ENCODE measurements around the gene SERINC3. TPM values are rescaled to one million over a fixed set of nuclear protein-coding genes. Genes with fewer than 3 reads are reported as not detected.

SERINC3 gene
- polyA plus RNA-seq, 5 donors: 61.6 to 83.5 (median 73.0) TPM

DNA sequence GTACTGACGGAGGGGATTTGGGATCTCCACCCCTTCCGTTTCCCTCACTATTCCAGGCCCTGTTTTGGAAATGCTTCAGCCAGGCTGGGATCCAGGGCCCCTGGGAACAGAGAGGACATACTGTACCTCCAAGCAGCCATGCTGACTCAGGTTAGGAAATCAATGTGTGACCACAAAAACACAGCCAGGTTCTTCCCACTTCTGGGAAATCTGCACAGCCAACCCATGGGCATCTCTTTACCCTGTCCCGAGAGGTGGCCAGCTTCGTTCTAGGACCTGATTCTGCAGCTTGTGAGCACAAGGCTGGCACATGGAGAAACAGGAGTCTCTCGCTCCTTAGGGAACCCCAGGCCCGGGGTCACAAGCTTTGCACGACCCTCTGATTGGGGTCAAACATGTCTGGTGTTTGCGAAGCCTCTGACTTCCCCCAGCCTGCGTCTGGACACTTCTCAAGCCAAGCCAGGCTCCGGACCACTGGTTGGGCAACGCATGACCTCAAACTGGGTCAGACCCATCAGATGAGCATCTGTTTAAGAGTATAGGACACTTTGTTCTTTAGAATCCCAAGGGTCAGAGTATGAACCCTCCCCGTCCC, 54.5 kb downstream of the SERINC3 start:
- DNase-seq: no peak

DNA sequence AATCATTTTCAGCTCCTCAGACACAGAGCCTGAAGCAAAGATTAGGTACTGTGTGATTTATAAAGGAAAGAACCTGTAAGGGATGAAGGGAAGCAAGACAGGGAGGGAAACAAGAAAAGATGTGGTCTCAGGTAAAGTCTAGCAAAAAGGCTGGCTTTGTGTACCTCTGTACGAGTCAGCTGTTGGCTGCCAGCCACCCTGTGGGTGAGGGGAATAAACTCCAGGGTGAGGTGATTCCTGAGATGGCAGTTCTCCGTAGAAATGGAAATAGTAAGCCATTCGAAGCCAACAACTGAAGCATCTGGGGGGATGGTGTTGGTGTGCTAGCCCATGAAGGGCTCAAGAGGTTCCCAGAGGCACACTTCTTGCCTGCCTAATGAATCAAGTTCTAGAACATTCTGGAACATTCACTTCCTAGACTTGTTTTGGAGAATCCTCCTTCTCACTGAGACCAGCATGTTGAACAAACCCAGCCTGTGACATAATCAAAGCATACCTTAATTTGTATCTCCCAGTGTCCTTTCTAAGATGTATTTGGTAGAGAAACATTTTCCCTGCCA, 56.8 kb downstream of the SERINC3 start:
- DNase-seq: no peak

DNA sequence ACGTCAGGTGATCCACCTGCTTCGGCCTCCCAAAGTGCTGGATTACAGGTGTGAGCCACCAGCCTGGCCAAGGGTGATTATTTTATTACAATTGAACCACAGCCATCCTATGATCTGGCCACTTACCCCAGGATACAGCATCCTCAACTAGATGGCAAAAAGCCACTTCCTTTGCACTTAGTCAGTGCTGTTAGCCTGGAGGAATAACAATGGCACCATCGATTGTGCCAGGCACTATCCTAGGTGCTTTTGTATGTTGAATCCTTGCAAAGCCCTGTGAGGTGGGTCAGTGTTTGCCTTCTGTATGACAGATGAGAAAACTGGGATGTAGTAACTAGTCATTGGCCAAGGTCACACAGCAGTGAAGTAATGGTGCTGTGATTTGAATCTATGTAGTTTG, 57.4 kb downstream of the SERINC3 start:
- DNase-seq: no peak

DNA sequence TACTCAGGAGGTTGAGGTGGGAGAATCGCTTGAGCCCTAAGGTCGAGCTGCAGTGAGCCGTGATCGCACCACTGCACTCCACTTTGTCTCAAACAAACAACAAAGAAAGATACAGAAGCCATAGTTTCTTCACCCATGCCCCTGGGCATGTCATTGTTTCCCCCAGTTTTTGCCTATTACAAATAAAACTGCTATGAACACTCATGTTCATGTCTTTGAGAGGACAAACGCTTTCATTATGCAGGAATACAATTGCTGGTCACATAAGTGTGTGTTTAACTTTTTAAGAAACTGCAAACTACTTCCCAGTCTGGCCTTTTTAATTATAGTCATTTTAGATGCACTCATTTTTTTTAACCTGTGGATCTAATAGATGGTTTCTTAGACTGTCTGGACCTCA, 58.4 kb downstream of the SERINC3 start:
- no peak for DNase-seq

DNA sequence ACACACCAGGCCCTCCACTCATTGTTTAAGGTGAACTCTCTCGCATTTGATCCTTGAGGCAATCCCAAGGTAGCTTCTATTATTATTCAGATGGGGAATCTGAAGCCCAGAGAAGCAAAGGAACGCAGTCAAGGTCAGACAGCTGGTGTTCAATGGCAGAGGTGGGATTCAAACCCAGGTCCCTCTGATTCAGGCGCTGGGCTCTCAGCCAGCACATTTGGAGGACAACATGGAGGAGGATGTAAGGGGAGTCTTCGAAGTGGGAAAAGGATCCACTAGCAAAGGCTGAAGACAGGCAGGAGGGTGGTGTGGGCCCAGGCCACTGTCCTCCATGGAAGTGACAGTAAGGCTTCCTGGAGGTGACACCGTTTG, 60.1 kb downstream of the SERINC3 start:
- DNase-seq: no peak

DNA sequence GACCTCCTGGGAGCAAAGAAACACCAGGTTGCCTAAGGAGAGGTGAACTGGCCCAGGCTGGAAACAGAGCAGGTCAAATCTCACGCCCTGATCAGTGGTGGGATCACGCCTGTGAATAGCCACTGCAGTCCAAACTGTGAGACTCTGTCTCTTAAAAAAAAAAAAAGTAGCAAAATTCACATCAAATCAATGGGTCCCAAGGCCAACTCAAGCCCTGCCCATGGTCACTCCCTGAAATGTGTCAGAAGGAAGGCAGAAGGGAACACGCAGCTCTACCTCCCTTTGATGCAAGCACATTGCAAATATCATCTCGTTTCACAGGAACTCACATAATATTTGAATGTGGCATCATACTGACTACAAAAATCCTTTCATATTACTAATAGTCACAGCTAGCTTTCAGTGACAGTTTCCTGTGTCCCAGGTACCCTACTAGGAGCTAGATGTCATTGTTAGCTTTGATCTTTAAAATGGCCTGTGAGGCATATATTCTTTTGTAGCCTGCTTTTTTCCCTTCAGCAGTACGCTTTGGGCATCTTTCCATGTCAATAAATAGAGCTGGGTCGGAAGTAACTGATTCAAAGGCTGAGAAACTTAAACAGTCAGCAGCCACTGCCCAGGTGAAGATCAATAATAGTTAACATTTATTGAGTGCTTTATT, 60.6 kb downstream of the SERINC3 start:
- no peak for DNase-seq

DNA sequence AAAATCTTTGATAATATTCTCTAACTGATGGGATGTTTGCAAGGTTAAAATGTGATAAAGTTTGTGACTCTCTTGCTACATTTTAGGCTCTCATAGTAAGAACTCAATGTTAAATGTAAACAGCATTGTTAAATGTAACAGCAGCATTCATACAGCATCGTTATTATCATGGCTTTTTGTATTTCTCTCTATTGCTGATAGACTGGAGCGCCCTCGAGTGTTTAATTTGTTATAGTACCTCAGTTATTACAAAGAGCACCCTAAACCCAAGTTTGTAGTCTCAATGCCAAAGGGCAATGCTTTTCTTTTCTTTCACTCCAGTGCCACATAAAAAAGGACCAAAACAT, 61.1 kb downstream of the SERINC3 start:
- no peak for DNase-seq

DNA sequence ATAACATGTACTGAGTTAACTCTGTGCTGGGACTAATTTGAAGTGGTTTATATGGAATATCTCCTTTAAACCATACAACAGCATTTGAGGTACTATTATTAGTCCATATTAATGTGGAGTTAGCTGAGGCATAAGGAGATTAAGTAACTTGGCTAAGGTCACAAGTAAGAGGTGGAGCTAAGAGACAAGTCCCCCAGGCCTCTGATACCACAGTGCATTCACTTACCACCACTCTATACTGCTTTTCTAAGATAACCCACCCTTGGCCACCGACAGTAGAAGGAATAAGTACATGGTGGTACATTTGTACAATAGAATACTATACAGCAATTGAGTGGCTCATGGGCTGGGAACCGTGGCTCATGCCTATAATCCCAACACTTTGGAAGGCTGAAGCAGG, 62.6 kb downstream of the SERINC3 start:
- no peak for DNase-seq

DNA sequence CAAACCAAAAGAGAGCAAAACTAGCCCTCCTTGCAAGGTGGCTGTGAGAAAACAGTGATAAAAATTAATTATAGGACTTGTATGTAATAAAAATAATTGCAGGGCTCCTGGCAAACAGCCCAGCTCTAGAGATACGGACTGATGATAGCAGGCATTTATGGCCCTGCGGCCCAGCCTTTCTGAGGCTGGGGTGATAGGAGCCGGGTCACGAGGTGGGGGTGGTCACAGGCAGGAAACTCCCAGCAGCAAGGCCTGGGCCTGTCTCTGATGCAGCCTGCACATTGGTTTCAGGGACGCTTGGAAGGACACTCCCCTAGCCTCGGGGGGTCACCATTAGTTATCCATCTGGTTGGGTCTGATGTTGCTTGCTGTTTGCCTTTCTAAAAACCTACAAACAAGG, 64.9 kb downstream of the SERINC3 start:
- no peak for DNase-seq

DNA sequence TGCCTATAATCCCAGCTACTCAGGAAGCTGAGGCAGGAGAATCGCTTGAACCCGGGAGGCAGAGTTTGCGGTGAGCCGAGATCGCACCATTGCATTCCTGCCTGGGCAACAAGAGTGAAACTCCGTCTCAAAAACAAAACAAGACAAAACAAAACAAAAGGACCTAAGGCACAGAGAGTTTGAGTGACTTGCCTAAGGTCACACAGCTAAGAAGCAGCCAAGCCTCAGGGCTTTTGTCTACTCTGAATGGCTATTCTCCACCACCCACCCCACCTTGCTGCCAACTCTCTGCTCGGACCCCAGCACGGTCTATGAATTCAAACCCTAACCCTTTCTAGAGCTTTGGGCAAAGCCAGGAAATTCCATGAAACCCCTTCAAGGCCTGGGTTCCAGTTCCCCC, 65.3 kb downstream of the SERINC3 start:
- no peak for DNase-seq

DNA sequence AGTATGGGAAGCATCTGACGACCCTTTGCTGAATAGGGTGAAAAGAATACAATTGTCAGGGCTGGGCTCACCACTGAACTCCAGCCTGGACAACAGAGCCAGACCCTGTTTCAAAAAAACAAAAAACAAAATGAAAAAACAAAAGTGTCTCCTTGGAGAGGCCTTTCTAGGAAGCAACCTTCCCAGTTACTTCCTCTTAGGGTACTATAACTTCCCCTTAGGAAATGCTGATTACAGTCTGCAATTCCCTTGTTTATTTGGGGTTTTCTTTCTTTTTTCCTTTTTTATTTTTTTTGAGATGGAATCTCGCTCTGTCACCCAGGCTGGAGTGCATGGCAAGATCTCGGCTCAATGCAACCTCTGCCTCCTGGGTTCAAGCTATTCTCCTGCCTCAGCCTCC, 66.7 kb downstream of the SERINC3 start:
- no peak for DNase-seq

DNA sequence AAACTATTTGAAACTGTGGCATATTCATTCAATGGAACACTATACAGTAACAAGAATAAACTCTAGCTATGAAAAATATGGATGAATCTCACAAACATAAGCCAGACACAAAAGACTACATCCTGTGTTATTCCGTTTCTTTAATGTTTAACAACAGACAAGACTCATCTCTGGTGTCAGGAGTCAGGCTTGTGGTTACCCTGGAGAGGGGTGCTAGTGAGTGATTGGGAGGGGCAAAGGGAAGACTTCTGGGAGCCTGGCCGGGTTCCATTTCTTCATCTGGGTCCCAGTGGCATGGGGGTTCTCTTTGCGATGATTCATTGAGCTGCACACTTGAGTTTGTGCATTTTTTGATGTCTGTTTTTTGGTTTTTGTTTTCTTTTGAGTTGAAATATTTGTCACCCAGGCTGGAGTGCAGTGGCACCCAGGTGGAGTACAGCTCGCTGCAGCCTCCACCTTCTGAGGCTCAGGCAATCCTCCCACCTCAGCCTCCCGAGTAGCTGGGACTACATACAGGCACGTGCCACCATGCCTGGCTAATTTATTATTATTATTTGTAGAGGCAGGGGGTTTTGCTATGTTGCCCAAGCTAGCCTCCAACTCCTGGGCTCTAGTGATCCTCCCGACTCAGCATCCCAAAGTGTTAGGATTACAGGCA, 67.4 kb downstream of the SERINC3 start:
- DNase-seq: no peak

DNA sequence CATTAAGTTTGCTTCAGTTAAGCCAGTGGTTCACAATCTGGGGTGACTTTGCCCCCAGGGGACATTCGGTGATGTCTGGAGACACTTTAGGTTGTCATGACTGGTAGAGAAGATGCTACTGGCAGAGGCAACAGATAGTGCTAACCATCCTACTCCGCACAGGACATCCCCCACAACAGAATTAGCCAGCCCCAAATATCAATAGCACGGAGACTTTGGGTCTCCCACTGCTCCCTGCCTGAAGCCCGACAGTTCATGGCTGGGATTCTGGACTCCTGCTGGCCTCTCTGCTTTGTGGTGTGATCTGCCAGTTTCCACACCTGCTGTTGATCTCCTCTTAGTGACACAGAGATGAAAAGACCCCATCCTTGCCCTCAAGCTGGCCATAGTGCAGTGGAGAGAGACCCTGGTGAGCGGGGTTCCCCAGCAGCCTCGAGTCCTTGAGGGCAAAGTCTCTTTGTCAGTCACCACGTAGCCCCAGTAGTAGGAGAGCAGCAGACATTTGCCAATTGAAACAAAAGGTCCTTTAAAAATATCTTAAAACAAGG, 70.9 kb downstream of the SERINC3 start:
- DNase-seq: no peak

DNA sequence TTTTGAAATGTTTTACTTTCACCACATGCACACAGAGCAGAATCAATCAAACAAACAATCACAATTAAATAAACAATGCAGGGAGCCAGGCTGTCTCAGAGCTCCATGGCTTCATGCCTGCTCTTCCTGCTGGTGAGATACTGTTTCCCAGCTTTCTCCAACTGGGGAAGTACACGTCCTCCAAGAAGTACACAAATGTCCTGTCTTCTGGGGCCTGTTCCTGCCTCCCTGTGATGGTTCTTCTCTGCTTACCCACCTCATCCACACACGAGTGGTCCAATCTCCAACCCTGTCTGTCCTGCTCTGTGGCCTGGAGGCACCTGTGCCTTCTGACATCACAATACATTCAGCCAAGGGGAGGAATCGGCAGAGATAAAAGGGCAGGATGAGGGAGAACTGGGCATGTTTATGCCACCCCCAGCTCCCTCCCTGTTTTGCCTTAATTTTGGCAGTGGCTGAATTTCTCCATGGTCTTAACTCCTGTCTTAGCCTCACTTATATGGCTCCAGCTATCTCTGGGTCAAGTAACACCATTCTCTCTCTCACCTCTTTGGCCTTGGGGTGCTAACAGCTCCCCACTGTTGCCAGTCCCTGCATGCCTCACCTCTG, 71.5 kb downstream of the SERINC3 start:
- DNase-seq: no peak

DNA sequence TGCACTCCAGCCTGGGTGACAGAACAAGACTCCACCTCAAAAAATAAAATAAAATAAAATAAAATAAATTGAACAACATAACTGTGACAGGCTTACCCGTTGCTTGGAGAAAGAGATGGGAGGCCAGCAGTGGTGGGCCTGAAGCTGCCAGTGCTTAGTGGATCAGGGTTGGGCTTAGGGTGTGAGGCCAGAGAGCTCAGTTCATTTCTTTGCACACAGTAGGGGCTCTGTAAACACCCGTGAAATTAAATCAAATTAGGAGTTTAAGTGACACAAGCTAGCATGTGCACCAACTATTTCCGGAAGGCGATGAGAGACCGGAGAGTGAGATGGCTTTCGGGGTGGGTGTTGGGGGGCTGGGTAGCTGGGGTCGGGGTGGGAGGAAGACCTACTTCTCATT, 72.0 kb downstream of the SERINC3 start:
- no peak for DNase-seq

DNA sequence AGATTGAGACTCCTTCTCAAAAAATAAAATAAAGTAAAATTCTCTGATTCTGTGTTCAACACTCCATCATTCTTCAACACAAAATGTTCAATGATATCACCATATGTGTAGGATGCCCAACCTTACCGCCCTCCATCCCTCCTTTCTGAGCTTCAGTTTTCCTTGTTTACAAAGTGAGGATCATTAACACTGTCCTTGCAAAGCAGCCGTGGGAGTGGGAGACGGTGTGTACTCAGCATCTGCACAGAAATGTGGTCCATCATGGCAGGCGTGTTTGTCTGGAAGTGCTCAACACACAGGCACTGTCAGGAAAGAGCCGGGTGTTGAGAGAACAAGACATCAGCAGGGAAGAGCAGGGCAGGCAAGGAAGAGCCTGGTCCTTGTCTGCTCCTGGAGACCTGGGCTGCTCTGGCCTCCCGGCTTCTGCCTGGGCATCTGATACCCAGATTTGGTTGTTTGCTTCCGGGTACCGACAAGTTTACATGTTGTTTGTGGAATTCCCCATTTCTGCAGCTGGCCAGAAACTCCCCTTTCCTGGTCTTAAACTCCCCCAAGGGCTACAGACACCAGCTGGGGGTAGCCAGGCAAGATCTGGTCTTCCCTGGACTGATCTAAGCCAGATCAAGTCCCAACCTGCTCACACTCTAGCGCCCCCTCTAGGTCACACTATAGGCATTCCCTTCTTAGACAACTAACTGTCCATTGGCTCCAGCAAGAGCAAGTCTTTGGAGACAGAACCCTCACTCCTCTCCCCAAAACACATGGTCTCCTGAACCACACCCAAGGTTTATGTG, 72.9 kb downstream of the SERINC3 start:
- DNase-seq: no peak

DNA sequence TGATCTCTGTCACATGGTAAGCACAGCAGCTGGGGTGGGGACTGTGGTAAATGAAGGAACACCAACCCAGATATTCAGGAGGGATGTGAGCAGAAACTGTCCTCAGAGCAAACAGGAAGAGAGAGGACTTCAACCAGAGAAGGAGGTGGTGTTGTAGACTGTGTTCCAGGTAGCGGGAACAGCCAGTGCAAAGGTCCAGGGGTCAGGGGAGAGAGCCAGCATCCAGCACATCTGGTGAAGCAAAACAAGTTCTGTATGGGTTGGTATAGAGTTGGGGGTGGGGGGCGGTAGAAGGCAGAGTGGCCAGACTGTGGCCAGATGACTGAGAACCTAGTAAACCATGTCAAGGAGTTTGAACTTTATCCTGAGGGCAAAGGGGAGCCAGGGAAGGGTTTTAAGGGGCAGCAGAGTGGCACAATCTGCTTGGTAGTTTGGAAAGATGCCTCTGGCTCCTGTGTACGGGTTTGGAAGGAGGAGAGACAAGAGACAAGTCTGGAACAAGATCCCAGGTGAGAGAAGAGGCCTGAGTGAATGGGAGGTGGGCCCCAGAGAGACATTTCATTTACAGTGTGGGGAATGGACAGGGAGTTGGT, 73.9 kb downstream of the SERINC3 start:
- no peak for DNase-seq

Measured in right lung (tissue), 5 donors.